KOPT-K1 (cell line): ENCODE data around the gene SLC51B.
"Not testable (repeated sequence)": the region's sequence is repeated elsewhere in the genome, so short reads cannot be mapped to it uniquely, and the experiment has no call there.

Source experiments
- H3K27ac ChIP-seq: fragments of 200-600 bp; sonication (generic); 2 replicates; pipeline ENCODE4 v1.5.1; 2016; ENCODE audit warnings: antibody characterized with exemption, mild to moderate bottlenecking, low read depth, low read length; ENCODE audit not compliant: poor library complexity, severe bottlenecking
- H3K36me3 ChIP-seq: fragments of 200-600 bp; sonication (generic); 2 replicates; pipeline ENCODE4 v1.5.1; 2017; ENCODE audit warnings: antibody characterized with exemption, mild to moderate bottlenecking, low read length, moderate library complexity; ENCODE audit not compliant: insufficient read depth
- H3K9me3 ChIP-seq: fragments of 200-600 bp; sonication (generic); 2 replicates; pipeline ENCODE4 v1.5.1; 2017; ENCODE audit warnings: antibody characterized with exemption, low read length, mild to moderate bottlenecking; ENCODE audit not compliant: insufficient read depth, poor library complexity, severe bottlenecking

The SLC51B gene

GRCh38 chr15:65067317-65067644, 22.1 kb downstream of the SLC51B start:
- no peak overlapping the region for H3K27ac ChIP-seq
- H3K9me3 ChIP-seq, result no peaks in the 10 kb centered on the region

DNA sequence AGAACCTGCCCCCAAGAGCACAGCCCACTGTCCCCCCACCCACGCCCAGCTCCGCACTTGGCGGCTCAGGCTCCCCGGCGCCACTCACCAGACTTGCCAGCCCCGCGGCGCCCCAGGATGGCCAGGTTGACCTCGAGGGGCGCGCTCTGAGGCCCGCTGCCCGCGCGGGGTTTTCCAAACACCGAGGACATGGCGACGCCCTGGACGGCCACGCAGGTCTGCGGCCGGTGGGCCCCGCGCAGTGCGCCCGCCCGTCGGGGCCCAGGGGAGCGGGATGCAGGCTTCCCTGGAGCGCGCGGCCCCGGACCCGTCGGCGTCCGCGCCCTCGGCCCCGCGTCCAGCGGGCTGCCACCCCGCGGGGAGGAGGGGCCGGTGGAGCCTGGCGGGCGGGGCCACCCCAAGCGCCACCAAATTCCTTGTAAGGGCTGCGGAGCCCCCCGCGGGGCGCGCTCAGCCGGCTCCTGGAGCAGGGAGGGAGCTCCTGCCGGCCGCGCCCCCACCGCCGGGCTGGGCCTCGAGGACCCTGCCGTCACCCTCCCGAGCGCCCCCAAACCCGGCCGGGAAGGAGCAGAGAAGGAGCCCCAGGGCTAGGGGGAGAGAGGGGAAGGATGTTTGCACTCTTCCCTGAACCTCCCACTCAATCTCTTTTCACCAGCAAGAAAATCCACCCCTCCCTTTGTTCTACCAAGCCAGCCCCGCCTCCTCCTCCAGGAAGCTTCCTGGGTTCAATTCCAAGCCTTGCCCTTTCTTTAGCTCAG, 22.6 kb downstream of the SLC51B start, which contains the start of gene RASL12:
TSS of gene RASL12 (minus strand) at position 347 of the 758 bp plus-strand sequence. CDS start at position 191, 156 bp downstream.
- H3K9me3 ChIP-seq, result no peaks in the 10 kb centered on the region
- no peaks in the 10 kb centered on the region for H3K36me3 ChIP-seq
- no peak within 1 kb of the TSS for H3K27ac ChIP-seq

More at GRCh38 chr15:65067317-65067644, 22.1 kb downstream of the SLC51B start:
- H3K36me3 ChIP-seq, result no peaks in the 10 kb centered on the region

DNA sequence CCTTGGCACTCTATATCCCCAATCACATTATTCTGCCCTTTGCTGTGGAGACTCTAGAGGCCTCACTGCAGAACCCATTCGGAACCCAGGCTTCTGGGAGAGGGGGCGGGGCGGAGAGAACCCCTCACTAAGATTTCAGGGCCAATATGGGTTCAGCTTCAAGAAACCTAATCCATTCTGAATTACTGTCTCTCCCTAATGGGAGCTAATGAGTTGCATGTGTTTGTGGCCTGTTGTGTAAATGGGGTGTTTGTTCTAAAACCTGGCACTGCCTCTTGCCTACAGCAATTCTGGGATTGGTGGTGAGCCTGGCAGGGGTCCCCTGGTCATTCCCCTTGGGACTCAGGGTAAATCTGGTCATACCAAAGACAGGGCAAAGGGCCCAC, 23.2 kb downstream of the SLC51B start:
- H3K27ac ChIP-seq, result no peak overlapping the region
- H3K36me3 ChIP-seq, result no peaks in the 10 kb centered on the region
- H3K9me3 ChIP-seq, result no peaks in the 10 kb centered on the region

DNA sequence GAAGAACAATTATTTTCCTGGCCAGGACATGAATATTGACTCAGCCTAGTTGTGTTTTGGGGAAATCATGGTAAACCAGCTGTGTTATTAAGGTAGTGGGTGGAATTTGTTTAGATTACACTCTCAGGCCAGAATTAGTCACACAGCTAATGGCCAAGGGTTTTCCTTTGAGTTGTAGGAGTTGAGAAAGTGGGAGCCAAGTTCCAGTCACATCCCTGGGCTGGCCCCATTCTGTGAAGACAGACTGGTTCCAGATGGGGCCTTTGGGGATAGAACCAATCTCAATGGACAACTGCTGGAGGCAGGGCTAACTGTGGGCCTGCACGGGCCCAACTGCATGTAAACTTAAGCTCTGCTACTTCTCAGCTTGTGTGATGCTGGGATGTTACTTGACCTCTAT, 24.0 kb downstream of the SLC51B start:
- H3K9me3 ChIP-seq, result no peaks in the 10 kb centered on the region
- no peaks in the 10 kb centered on the region for H3K36me3 ChIP-seq
- H3K27ac ChIP-seq, result no peak overlapping the region

DNA sequence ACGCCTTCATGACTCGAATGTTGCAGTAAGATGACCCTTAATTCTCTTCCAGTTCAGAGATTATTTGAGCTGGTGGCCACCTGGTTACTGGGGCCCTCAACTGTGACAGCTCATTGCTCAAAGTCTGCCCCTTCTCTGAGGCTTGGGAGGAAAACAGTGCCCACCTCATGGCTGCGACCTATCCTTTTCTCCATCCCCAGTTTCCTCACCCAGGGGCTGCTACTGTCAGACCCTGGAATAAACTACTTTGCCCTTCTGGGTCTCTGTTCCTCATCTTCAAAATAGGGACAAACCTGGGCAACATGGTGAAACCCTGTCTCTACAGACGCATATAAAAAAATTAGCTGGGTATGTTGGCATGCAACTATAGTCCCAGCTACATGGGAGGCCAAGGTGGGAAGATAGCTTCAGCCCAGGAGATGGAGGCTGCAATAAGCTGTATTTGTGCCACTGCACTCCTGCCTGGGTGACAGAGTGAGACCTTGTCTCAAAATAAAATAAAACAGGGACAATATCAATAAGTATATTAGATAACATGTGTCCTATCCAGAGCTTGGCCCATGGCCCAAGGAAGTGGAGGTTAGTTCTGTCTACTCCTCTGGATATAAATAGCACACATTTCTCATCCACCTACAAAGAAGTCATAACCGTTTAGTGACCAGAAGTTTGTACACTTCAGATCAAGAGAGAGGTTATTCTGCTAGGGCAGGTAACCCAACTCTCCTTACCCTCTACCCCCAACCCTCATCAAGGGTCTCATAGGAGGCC, 24.8 kb downstream of the SLC51B start:
- Histone ChIP-seq H3K27ac (no peak overlapping the region), H3K9me3 (no peaks in the 10 kb centered on the region), H3K36me3 (no peaks in the 10 kb centered on the region)

- no peaks in the 10 kb centered on the region for H3K36me3 ChIP-seq
- no peak overlapping the region for H3K27ac ChIP-seq
- H3K9me3 ChIP-seq, result no peaks in the 10 kb centered on the region
Observed at GRCh38 chr15:65071381-65071811, 26.2 kb downstream of the SLC51B start.

- no peaks in the 10 kb centered on the region for H3K9me3 ChIP-seq
- no peak overlapping the region for H3K27ac ChIP-seq
- H3K36me3 ChIP-seq, result no peaks in the 10 kb centered on the region
Observed at GRCh38 chr15:65072027-65072426, 26.8 kb downstream of the SLC51B start.

GRCh38 chr15:65072617-65073016, 27.4 kb downstream of the SLC51B start:
- Histone ChIP-seq H3K27ac (no peak overlapping the region), H3K36me3 (no peaks in the 10 kb centered on the region), H3K9me3 (no peaks in the 10 kb centered on the region)

DNA sequence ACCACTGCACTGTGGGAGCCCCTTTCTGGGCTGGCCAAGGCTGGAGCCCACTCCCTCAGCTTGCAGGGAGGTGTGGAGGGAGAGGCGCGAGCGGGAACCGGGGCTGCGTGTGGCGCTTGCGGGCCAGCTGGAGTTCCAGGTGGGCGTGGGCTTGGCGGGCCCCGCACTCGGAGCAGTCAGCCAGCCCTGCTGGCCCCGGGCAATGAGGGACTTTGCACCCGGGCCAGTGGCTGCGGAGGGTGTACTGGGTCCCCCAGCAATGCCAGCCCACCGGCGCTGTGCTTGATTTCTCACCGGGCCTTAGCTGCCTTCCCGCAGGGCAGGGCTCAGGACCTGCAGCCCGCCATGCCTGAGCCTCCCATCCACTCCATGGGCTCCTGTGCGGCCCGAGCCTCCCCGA, 29.8 kb downstream of the SLC51B start:
- H3K27ac ChIP-seq, H3K36me3 ChIP-seq, H3K9me3 ChIP-seq: not testable (repeated sequence)

GRCh38 chr15:65075607-65076395, 30.6 kb downstream of the SLC51B start:
- not testable (repeated sequence) for H3K27ac ChIP-seq, H3K36me3 ChIP-seq, H3K9me3 ChIP-seq

GRCh38 chr15:65076486-65077290, 31.5 kb downstream of the SLC51B start, which contains the start of gene KBTBD13:
TSS of gene KBTBD13 (plus strand) at chr15:65076746. CDS start at chr15:65076816, 70 bp downstream.
- H3K27ac ChIP-seq, result no peak within 1 kb of the TSS
- no peaks in the 10 kb centered on the region for H3K36me3 ChIP-seq
- no peaks in the 10 kb centered on the region for H3K9me3 ChIP-seq

DNA sequence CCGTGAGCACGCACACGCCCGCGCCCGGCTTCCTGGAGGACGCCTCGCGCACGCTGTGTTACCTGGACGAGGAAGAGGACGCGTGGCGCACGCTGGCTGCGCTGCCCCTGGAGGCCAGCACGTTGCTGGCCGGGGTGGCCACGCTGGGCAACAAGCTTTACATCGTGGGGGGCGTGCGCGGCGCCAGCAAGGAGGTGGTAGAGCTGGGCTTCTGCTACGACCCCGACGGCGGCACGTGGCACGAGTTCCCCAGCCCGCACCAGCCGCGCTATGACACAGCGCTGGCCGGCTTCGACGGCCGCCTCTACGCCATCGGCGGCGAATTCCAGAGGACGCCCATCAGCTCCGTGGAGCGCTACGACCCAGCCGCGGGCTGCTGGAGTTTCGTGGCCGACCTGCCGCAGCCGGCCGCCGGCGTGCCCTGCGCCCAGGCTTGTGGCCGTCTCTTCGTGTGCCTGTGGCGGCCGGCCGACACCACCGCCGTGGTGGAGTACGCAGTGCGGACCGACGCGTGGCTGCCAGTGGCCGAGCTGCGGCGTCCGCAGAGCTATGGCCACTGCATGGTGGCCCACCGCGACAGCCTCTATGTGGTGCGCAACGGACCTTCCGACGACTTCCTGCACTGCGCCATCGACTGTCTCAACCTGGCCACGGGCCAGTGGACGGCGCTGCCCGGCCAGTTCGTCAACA, 32.2 kb downstream of the SLC51B start:
- Histone ChIP-seq H3K27ac (no peak overlapping the region), H3K36me3 (no peaks in the 10 kb centered on the region), H3K9me3 (no peaks in the 10 kb centered on the region)

DNA sequence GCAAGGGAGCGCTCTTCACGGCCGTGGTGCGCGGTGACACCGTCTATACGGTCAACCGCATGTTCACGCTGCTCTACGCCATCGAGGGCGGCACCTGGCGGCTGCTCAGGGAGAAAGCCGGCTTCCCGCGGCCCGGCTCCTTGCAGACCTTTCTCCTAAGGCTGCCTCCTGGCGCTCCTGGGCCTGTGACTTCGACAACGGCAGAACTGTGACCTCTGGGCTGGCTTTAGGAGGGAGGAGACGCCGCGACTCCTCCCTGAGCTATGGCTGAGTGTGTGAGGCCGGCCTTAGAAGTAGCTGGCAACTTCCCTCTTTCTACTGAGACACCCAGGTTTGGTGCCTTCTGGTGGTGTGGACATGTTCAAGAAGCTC, 32.8 kb downstream of the SLC51B start:
- Histone ChIP-seq H3K36me3 (no peaks in the 10 kb centered on the region), H3K9me3 (no peaks in the 10 kb centered on the region), H3K27ac (no peak overlapping the region)

DNA sequence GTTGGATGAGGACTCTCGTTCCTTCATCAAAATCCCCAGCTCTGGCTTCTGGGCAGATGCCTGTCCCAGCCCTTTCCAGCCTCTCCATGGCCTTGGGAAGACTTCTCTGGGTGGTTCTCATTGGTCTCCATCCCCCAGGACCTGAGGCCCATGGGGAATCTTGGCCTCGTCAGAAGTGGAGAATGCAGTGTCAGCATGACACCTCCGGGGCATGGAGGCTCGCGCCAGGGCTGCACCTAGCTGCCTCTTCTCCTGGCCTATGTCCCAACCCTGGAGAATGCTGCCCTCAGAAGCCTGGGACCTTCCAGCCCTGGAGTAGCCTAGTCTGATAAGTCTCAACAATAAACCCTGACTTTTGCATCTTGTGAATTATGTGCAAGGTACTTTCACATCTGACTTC, 34.4 kb downstream of the SLC51B start:
- H3K9me3 ChIP-seq, result no peaks in the 10 kb centered on the region
- H3K36me3 ChIP-seq, result no peaks in the 10 kb centered on the region
- no peak overlapping the region for H3K27ac ChIP-seq
